ENCODE data around the gene CACNA2D2. TPM values are rescaled to one million over a fixed set of nuclear protein-coding genes. Genes with fewer than 3 reads are reported as not detected.

CACNA2D2 gene
- total and polyA plus RNA-seq, 2 of the 8 experiments (the other 6 are each of a cell fraction or from before 2014, with no cell fraction given) = 14.1 to 25.0 TPM

- no peak for FAIRE-seq
- CTCF ChIA-PET (ENCODE audit: partially characterized antibody) = interaction anchor here (0.6 to 4.2 kb wide), 10 partner anchors 8 to 93 kb away, joined by 3 to 16 read pairs (median 6); no protein-coding TSS in a partner anchor
- Histone ChIP-seq H3K79me2 (ENCODE audit: control insufficient read depth in 1 of 2, insufficient read depth in 2 of 2, low read length in 2 of 2) (no peaks in the 10 kb centered on the region), H3K27me3 (replicated peaks in 1 of 4; ENCODE audit: control insufficient read depth in 3 of 4, extremely low read depth in 1 of 4, insufficient read depth in 3 of 4, low read length in 3 of 4) (peaks cover 0 to 3% (median 0%) of the 10 kb centered on the region in 4 experiments; a peak in 1 of 7 replicates), H4K20me1 (replicated peaks in 1 of 2; ENCODE audit: control insufficient read depth in 1 of 2, insufficient read depth in 2 of 2, low read length in 2 of 2) (peaks cover 1 to 6% of the 10 kb centered on the region in 2 experiments), H2AK5ac (ENCODE audit: low read depth, low read length) (no peak overlapping the region), H3K27ac (ENCODE audit: low read depth, low read length) (no peak overlapping the region), H3K18ac (ENCODE audit: extremely low read depth, low read length) (no peak overlapping the region), H2BK5ac (ENCODE audit: low read depth, low read length) (no peak overlapping the region), H3K4me1 (replicated peaks in 1 of 4; ENCODE audit: control insufficient read depth in 3 of 4, insufficient read depth in 4 of 4, low read length in 3 of 4) (peaks cover 0 to 3% (median under 1%) of the 10 kb centered on the region in 4 experiments; a peak in 1 of 7 replicates), H3K23ac (ENCODE audit: insufficient read length) (no peak overlapping the region), H2BK15ac (ENCODE audit: low read length) (no peak overlapping the region), H3K36me3 (ENCODE audit: control insufficient read depth in 2 of 4, insufficient read depth in 4 of 4, low read length in 3 of 4) (no peaks in the 10 kb centered on the region), H3K4me3 (ENCODE audit: extremely low read depth in 1 of 4, insufficient read depth in 2 of 4, low read depth in 3 of 4, low read length in 4 of 4) (no peak overlapping the region), H3K9ac (replicated peaks in 1 of 4; ENCODE audit: extremely low read depth in 1 of 4, low read depth in 3 of 4, low read length in 3 of 4) (no peak overlapping the region), H3K79me1 (ENCODE audit: low read depth, low read length) (no peaks in the 10 kb centered on the region; the same call in 1 of the 2 replicates), H3K4ac (replicated peaks; ENCODE audit: insufficient read length, low read depth, low read length) (no peak overlapping the region), H3K14ac (ENCODE audit: insufficient read length) (no peak overlapping the region), H4K8ac (ENCODE audit: extremely low read depth, insufficient read depth, low read length) (no peak overlapping the region), H3K56ac (replicated peaks; ENCODE audit: insufficient read length, low read depth, low read length) (no peak overlapping the region), H2AFZ (ENCODE audit: low read length) (no peak overlapping the region), H2BK12ac (ENCODE audit: low read depth, low read length) (no peak overlapping the region), H3K23me2 (ENCODE audit: low read depth, low read length) (no peaks in the 10 kb centered on the region; the same call in 1 of the 2 replicates), H2BK20ac (ENCODE audit: low read length) (no peak overlapping the region), H4K5ac (ENCODE audit: insufficient read length, low read depth, low read length) (no peak overlapping the region), H3K9me3 (ENCODE audit: insufficient read depth in 2 of 2, low read depth in 1 of 2, low read length in 1 of 2) (no peaks in the 10 kb centered on the region), H4K91ac (replicated peaks; ENCODE audit: insufficient read length, low read length) (no peak overlapping the region), H2BK120ac (replicated peaks; ENCODE audit: low read depth, low read length) (no peak overlapping the region), H3K4me2 (ENCODE audit: insufficient read depth in 1 of 2, low read depth in 2 of 2, low read length in 2 of 2) (no peak overlapping the region)
- POLR2A ChIA-PET (ENCODE audit: partially characterized antibody) = interaction anchor here (1.2 kb wide), 1 partner anchor 40 kb away, joined by 3 read pairs; no protein-coding TSS in a partner anchor
- 77% methylated on average over 6 of the region's 6 CpGs; no CpG with 5 or more reads in 1 of the 2 experiments for WGBS, 2 experiments (ENCODE audit: extremely low coverage in 1 of 2, insufficient coverage in 1 of 2, insufficient read length in 1 of 2, insufficient replicate concordance in 2 of 2, low coverage in 1 of 2, low lambda C conversion rate in 2 of 2, missing lambda C conversion rate in 1 of 2)
- TF ChIP-seq SIRT6 (IDR thresholded peaks at IDR 0.05; ENCODE audit: low read length) (no peak), GTF2F1 (IDR thresholded peaks at IDR 0.05; ENCODE audit: borderline replicate concordance, low read depth, low read length) (no peak), BRCA1 (IDR thresholded peaks at IDR 0.05; ENCODE audit: low read depth, low read length) (no peak), TBP (IDR thresholded peaks at IDR 0.05; ENCODE audit: low read depth, low read length) (no peak), KDM4A (IDR thresholded peaks at IDR 0.05; ENCODE audit: low read depth, low read length, severe bottlenecking) (no peak), CBX5 (IDR thresholded peaks at IDR 0.05; ENCODE audit: low read depth, low read length) (no peak), RFX5 (IDR thresholded peaks at IDR 0.05; ENCODE audit: borderline replicate concordance, low read depth, low read length) (no peak), POLR2AphosphoS5 (IDR thresholded peaks at IDR 0.05; ENCODE audit: low read depth, low read length) (no peak)
- DNase-seq (ENCODE audit: low read depth in 1 of 2, low spot score in 2 of 2) = no peak
Measured at GRCh38 chr3:50464569-50464968, 38.9 kb downstream of the CACNA2D2 start.

All from H1 (cell line).